K562 (cell line): Measurements from ENCODE around the gene DENND10. TPM values are rescaled to one million over a fixed set of nuclear protein-coding genes. Genes with fewer than 3 reads are reported as not detected.

Experiments
- ATF3 ChIP-seq, 2 experiments: fragments of 450-650 bp in 1 of 2; sonication (generic) in 1 of 2; formaldehyde crosslinking in 1 of 2; IDR thresholded peaks in 1 of 2; conservative IDR thresholded peaks in 1 of 2; 2 replicates each; pipeline versions ENCODE4 v1.6.1 to v1.8.1; 2016 to 2023; ENCODE audit warnings: mild to moderate bottlenecking in 2 of 2, moderate library complexity in 2 of 2, inconsistent platforms in 1 of 2, missing genetic modification reagents in 1 of 2
- CEBPB ChIP-seq: fragments of 450-650 bp; IDR thresholded peaks from 2 replicates; pipeline ENCODE4 v1.6.1; 2016; ENCODE audit warnings: missing genetic modification characterization, missing compliant biosample characterization
- MTF1 ChIP-seq: fragments of 250-450 bp; sonication (Bioruptor Pico); IDR thresholded peaks from 2 replicates; pipeline ENCODE4 v1.9.0; 2021; ENCODE audit warnings: moderate library complexity, mild to moderate bottlenecking, inconsistent platforms, borderline replicate concordance
- PURB ChIP-seq: sonication (generic); formaldehyde crosslinking; IDR thresholded peaks from 2 replicates; pipeline ENCODE4 v1.9.0; 2021; ENCODE audit warnings: low read depth, mild to moderate bottlenecking, missing genetic modification reagents
- SP1 ChIP-seq: sonication (generic); formaldehyde crosslinking; IDR thresholded peaks from 2 replicates; pipeline ENCODE4 v1.8.1; 2022; ENCODE audit warnings: mild to moderate bottlenecking, missing genetic modification reagents
- TAF9B ChIP-seq: fragments of 450-650 bp; IDR thresholded peaks from 2 replicates; pipeline ENCODE4 v1.6.1; 2018; ENCODE audit warnings: mild to moderate bottlenecking; ENCODE audit not compliant: partially characterized antibody
- THAP12 ChIP-seq: fragments of 250-450 bp; sonication (Bioruptor Pico); IDR thresholded peaks from 2 replicates; pipeline ENCODE4 v1.9.0; 2021; ENCODE audit warnings: mild to moderate bottlenecking, inconsistent platforms
- ZC3H11A ChIP-seq: IDR thresholded peaks from 2 replicates; pipeline ENCODE4 v1.6.1; 2012; ENCODE audit warnings: low read depth, low read length, improper control_type of control experiment
- ZNF3 ChIP-seq: fragments of 250-450 bp; sonication (Bioruptor Pico); IDR thresholded peaks from 2 replicates; pipeline ENCODE4 v1.5.0; 2021; ENCODE audit warnings: mild to moderate bottlenecking, moderate library complexity
- polyA plus RNA-seq, 8 experiments: library from polyadenylated mRNA; depleted of rRNA in 4 of 8; stranded (reverse) in 5 of 8; unstranded in 3 of 8; fragments of >200 nt; fragmentation: Nextera tagmentation in 2 of 8; fragmentation: Illumina TruSeq in 1 of 8; extraction: Ambion mirVana in 2 of 8; extraction: Trizol in 1 of 8; gene quantifications; 2 replicates each; pipeline versions ENCODE4 v1.2.1 to v1.2.3, GENCODE V29; 2011 to 2014; ENCODE audit warnings: inconsistent platforms in 1 of 8, missing spikeins in 1 of 8
- total RNA-seq, 7 experiments: library from RNA; depleted of rRNA in 6 of 7; stranded (reverse); fragments of >200 nt in 6 of 7; fragmentation: Illumina TruSeq in 2 of 7; extraction: Trizol in 2 of 7; gene quantifications; 2 replicates each; pipeline versions ENCODE4 v1.2.1 to v1.2.3, GENCODE V29; 2011 to 2021; ENCODE audit warnings: low replicate concordance in 1 of 7

DENND10 gene
- total and polyA plus RNA-seq, 9 of the 15 experiments (the other 6 are each of a cell fraction or from before 2014, with no cell fraction given): 9.4 to 20.0 (median 12.5) TPM

- TF ChIP-seq THAP12 (CRISPR knock-in tag): no peak
- TF ChIP-seq ZNF3 (CRISPR knock-in tag): no peak
- no peak for TF ChIP-seq ATF3 (IDR thresholded peaks at IDR 0.05)
- TF ChIP-seq ATF3 (CRISPR knock-in tag; conservative IDR thresholded peaks at IDR 0.05): no peak
- no peak for TF ChIP-seq MTF1 (CRISPR knock-in tag)
- no peak for TF ChIP-seq SP1
- TF ChIP-seq CEBPB (tag): no peak
- no peak for TF ChIP-seq TAF9B
- TF ChIP-seq ZC3H11A: no peak
- TF ChIP-seq PURB (CRISPR knock-in tag): no peak
- TF ChIP-seq, all 486 proteins: peak for 0
Observed at GRCh38 chr10:119112056-119112455, 8.1 kb downstream of the DENND10 start (continued).
